Islet precursor cell (in vitro differentiated cells): ENCODE results near the gene CEP89.
"Not testable (repeated sequence)": the region's sequence is repeated elsewhere in the genome, so short reads cannot be mapped to it uniquely, and the experiment has no call there.

Experiments
- DNase-seq: peaks from one replicate; pipeline ENCODE4 v3.0.0-alpha.2; 2018

Gene CEP89

DNA sequence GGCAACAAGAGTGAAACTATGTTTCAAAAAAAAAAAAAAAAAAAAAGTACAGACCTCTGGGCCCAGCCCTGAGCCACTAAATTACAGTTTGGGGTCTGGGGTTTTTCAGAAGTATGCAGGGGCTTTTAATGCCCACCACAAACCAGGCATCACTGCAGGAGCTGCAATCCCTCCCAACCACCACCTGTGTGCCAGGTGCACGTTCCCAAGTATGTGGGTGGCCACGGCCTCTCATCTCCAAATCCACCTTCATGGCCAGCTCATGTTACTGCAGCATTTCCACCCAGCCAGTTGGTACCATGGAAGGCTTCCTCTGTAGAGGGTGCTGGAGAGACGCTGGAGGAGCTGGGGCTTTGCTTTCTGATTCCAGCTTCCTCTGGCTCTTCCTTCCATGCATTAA is 26.5 kb downstream of the CEP89 start:
- DNase-seq = no peak

GRCh38 chr19:32941273-32941672 is 30.5 kb downstream of the CEP89 start:
- not testable (repeated sequence) for DNase-seq

DNA sequence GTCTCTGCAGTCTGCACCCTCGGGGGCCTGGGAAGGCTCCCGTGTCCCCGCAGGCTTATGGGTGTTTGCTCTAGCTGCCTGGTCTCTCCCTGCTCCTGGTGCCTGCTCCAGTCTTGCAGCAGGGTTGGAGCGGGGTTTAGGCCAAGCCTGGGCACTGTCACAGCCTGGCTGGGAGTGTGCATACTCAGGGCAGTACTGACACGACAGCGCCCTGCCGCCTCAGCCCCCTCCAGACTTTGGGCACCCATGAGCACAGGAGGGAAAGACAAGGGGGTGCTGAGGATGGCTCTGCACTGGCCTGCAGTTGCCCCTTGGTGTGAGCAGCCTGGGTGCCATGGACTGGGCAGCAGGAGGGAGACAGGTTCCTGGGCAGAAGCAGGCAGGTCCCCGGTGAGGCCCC is 35.7 kb downstream of the CEP89 start:
- DNase-seq = no peak

- no peak for DNase-seq
Measured at GRCh38 chr19:32935629-32936028, 36.1 kb downstream of the CEP89 start.

DNA sequence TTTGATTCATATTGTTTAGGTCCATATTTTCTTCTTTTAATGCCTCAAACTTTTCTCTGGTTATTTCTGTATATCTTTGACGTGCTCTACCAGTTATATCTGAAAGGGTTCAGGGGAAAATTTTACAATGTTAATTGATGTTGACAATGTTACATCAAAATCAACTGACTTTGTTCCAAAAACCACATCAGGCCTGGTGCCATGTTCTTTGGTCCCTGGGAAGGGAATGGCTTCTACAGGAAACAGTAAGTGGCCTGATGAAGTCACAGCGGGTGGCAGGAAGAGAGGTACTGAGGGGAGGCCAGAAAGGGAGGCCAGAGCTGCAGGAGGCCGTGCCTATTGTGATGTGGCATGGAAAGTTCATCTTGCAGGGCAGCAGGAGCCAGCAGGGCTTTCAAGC is 38.2 kb downstream of the CEP89 start:
- no peak for DNase-seq

DNA sequence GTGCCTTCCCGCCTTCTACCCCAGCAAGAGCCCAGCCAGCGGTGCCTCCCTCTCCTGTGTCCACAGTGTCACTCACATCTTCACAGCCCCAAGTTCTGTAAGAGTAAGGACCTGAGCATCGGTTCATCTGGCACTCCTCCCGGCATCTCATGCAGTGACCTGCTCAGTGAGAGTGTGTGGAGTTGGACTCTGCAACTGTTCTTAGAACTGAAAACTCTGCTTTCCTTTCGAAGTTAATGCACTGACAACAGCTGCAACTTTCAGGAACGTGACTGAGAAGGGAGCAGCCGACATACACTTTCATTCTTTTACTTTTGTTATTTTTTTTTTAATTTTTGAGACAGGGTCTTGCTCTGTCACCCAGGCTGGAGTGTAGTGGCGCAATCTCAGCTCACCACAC is 41.2 kb downstream of the CEP89 start:
- DNase-seq = no peak

GRCh38 chr19:32928806-32929205 is 43.0 kb downstream of the CEP89 start:
- DNase-seq = no peak

DNA sequence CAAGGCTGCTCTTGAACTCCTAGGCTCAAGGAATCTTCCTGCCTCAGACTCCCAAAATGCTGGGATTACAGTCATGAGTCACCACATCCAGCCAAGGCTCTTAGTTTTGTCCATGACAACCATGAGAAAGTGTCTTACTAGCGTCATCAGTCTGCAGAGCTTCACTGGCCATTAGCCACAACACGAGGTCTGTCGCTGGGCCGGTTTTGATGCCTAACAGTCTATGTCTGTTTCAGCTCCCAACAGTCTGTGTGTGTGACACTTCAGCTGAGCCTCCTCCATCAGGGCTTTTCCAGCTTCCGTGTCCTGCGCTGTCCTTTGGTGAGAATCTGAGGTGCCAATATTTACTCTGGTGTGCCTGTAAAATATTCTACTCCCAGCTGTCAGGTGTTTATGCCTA is 47.6 kb downstream of the CEP89 start:
- peak; percentile 84 for DNase-seq

- DNase-seq = no peak
Measured at GRCh38 chr19:32921624-32922023, 50.1 kb downstream of the CEP89 start.

GRCh38 chr19:32919365-32919764 is 52.4 kb downstream of the CEP89 start:
- DNase-seq = no peak

- DNase-seq = peak; percentile 70
Measured at GRCh38 chr19:32917616-32917996, 54.2 kb downstream of the CEP89 start.

GRCh38 chr19:32916969-32917615 is 54.7 kb downstream of the CEP89 start:
- DNase-seq = no peak

DNA sequence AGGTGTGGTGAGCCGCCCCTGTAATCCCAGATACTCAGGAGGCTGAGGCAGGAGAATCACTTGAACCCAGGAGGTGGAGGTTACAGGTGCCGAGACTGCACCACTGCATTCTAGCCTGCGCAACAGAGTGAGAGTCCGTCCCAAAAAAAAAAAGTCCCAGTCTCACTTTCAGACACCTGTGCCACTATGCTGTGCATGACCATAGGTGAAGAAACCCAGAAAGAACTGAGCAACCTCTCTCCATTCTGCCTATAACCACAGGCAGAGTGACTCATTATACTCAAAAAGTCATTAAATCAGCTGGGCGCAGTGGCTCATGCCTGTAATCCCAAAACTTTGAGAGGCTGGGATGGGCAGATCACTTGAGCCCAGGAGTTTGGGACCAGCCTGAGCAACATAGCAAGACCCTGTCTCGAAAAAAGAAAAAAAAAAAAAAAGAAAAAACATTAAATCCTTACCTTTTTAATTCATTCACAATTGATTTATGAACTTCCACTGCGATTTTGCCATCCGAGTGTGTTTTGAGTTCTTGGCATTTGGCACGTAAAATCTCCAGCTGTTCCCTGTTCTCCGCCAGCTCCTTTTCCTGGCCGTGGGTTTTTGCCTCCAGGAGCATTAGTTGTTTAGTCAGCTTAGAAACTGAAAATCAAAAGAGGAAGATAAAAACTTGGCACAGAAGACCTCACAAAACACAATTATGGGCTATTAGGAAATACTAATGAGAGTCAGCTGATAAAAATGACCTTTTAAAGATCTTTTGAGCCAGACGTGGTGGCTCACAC is 56.7 kb downstream of the CEP89 start:
- DNase-seq = no peak

- DNase-seq = no peak
Measured at GRCh38 chr19:32911467-32911866, 60.3 kb downstream of the CEP89 start.

GRCh38 chr19:32910874-32911273 is 60.9 kb downstream of the CEP89 start:
- no peak for DNase-seq

DNA sequence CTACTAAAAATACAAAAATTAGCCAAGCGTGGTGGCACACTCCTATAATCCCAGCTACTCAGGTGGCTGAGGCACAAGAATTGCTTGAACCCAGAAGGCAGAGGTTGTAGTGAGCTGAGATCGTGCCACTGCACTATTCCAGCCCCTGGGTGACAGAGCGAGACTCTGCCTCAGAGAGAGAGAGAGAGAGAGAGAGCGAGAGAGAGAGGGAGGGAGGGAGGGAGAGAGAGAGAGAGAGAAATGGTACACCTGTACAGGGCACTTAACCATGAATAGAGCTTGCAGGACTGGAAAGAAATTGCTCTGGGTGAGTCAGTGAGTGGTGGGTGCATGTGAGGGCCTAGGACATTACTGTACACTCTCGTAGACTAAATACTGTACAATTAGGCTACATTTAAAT is 61.7 kb downstream of the CEP89 start:
- no peak for DNase-seq

- no peak for DNase-seq
Measured at GRCh38 chr19:32909257-32909656, 62.5 kb downstream of the CEP89 start.

DNA sequence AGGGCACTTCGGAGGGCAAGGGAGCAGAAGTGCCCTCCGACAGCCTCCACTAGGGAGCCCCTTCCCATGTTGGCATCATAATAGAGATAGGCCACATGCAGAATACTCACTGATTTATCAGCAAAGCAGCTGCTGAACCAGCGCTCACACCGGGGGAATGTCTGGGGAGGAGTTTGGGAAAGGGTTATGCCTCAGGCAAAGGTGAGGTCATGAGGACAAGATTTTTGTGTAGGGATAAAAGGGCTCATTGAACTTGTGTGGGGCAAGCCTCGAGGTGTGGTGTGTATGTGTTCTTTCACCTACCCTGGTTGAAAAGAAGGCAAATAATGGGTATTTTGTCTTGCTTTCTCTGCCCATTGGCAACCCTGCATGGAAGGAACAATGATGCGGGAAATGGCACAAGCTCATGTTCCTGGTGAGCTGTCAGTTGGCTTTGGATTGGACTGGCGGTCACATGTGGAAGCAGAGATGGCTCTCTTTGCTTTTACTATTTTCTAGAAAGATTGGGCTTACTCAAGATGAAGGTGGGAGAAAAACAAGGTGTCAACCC is 63.0 kb downstream of the CEP89 start:
- peak; percentile 82 for DNase-seq

GRCh38 chr19:32902448-32902847 is 69.3 kb downstream of the CEP89 start:
- DNase-seq = no peak

DNA sequence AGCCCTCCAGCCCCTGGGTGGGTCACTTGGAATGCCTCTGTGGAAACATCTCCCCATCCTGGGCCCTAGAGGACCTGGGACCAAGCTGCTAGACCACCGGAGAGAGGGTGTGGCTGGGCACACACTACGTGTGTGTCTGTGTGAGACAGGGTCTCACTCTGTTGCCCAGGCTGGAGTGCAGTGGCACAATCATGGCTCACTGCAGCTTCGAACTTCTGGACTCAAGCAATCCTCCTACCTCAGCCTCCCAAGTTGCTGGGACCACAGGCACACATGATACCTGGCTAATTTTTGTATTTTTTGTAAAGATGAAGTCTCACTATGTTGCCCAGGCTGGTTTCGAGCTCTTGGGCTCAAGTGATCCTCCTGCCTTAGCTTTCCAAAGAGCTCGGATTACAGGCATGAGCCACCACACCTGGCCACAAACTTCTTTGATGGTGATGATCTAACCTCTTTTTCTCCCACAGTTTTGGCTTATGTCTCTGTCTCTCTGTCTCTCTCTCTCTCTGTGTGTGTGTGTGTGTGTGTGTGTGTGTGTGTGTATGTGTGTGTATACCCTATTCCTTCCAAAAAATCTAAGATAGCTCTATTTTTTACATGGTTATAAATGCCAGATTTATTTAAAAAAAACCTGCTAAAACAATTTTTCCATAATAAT is 70.1 kb downstream of the CEP89 start:
- DNase-seq = no peak

GRCh38 chr19:32896516-32897214 is 75.1 kb downstream of the CEP89 start:
- DNase-seq = no peak

- DNase-seq = no peak
Measured at GRCh38 chr19:32895384-32895783, 76.4 kb downstream of the CEP89 start.

- DNase-seq = no peak
Measured at GRCh38 chr19:32891609-32892008, 80.1 kb downstream of the CEP89 start.
